HT-29 (cell line): ENCODE data around the gene DHX29. TPM values are rescaled to one million over a fixed set of nuclear protein-coding genes. Genes with fewer than 3 reads are reported as not detected.
"Not testable (repeated sequence)": the region's sequence is repeated elsewhere in the genome, so short reads cannot be mapped to it uniquely, and the experiment has no call there.

Experiments used
- DNase-seq: peaks from one replicate; pipeline ENCODE4 v3.0.0-alpha.2; 2015; ENCODE audit warnings: low spot score
- total RNA-seq: library from RNA; depleted of rRNA; stranded (reverse); fragments of >200 nt; shearing (Covaris generic); gene quantifications from 2 replicates; pipeline ENCODE4 v1.2.3, GENCODE V29; 2014; rRNA removed

The DHX29 gene, protein sequence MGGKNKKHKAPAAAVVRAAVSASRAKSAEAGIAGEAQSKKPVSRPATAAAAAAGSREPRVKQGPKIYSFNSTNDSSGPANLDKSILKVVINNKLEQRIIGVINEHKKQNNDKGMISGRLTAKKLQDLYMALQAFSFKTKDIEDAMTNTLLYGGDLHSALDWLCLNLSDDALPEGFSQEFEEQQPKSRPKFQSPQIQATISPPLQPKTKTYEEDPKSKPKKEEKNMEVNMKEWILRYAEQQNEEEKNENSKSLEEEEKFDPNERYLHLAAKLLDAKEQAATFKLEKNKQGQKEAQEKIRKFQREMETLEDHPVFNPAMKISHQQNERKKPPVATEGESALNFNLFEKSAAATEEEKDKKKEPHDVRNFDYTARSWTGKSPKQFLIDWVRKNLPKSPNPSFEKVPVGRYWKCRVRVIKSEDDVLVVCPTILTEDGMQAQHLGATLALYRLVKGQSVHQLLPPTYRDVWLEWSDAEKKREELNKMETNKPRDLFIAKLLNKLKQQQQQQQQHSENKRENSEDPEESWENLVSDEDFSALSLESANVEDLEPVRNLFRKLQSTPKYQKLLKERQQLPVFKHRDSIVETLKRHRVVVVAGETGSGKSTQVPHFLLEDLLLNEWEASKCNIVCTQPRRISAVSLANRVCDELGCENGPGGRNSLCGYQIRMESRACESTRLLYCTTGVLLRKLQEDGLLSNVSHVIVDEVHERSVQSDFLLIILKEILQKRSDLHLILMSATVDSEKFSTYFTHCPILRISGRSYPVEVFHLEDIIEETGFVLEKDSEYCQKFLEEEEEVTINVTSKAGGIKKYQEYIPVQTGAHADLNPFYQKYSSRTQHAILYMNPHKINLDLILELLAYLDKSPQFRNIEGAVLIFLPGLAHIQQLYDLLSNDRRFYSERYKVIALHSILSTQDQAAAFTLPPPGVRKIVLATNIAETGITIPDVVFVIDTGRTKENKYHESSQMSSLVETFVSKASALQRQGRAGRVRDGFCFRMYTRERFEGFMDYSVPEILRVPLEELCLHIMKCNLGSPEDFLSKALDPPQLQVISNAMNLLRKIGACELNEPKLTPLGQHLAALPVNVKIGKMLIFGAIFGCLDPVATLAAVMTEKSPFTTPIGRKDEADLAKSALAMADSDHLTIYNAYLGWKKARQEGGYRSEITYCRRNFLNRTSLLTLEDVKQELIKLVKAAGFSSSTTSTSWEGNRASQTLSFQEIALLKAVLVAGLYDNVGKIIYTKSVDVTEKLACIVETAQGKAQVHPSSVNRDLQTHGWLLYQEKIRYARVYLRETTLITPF (N-terminal part only)
- 7.3 and 8.1 TPM in 2 replicates for total RNA-seq

DNA sequence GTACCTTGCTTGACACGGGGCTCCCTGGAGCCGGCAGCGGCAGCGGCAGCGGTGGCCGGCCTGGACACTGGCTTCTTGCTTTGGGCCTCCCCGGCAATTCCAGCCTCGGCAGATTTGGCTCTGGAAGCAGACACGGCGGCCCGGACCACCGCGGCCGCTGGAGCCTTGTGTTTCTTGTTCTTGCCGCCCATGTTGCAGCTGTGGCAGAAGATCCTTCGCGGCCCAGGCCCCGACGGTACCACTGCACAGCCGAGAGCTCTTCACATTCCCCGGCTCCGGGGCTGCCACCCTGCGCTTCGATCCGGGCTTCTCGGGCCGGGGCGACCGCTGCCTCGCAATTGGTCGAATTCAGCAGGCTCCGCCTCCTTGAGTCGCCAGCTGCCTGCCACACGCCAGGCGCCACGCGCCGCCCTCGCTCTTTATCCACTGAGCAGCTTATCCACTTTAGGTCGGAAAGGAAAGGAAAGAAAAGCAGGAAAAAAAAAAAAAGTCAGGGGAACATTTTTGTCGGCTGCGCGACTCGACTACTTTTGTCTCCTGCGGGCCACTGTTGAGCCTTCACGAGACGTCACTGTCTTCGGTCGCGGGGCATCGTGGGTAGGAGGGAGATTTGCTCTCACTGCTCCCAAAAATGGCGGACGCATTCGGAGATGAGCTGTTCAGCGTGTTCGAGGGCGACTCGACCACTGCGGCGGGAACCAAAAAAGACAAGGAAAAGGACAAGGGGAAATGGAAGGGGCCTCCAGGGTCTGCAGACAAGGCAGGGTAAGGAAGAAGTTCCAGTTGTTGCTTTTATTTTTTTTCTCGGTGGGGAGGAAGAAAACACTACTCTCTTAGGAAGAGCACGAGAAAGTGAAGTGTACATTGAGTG, at the start of gene DHX29, which contains the start of gene MTREX:
Gene DHX29, minus strand, starts transcription at position 312 of the 871 bp plus-strand sequence. Its CDS starts 121 bp downstream, at position 191.
Gene MTREX, plus strand, starts transcription at position 607 of the 871 bp plus-strand sequence. Its CDS starts 25 bp downstream, at position 632.
- DNase-seq, result peak; percentile 95

DNA sequence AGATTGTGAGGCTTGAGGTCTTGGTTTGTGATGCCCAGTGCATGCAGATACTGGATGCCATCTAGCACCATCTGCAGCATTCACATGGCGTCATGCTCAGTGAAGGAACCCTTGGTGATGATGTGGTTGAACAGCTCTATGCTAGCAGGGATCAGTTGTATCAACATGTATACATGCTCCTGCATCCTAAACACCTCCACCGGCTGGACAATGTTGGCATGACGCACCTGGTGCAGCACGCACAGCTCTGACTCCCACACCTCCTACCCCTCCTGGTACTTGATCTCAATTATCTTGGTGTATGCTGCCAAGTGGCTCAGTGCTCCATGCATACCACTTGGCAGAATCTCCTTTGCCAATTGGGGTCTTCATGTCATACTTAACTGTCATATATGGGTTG, 49.4 kb upstream of the DHX29 start:
- no peak for DNase-seq

DNA sequence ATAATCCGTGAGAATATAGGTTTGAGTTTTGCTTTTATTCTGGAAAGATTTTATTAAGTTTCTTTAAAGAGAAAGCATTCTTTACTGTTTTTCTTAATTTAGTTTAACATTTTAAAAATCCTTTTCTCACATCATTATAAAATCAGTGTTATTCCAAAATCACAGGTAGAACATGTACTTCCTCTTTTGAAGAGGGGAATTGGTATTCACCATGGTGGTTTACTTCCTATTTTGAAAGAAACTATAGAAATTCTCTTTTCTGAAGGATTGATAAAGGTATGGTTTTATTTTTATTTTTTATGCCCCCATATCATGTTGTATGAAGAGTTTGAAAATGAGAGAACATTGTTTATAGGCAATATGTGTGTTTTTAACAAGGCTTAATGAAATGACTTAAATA, 43.3 kb upstream of the DHX29 start:
- no peak for DNase-seq

DNA sequence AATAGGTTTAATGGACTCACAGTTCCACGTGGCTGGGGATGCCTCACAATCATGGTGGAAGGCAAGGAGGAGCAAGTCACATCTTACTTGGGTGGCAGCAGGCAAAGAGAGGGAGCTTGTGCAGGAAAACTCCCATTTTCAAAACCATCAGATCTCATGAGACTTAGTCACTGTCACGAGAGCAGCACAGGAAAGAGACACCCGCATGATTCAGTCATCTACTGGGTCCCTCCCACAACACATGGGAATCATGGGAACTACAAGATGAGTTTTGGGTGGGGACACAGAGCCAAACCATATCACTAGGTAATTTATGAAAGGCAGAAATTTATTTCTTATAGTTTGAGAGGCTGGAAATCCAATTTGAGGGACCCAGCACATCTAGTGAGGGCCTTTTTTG, 40.3 kb upstream of the DHX29 start:
- DNase-seq, result no peak

DNA sequence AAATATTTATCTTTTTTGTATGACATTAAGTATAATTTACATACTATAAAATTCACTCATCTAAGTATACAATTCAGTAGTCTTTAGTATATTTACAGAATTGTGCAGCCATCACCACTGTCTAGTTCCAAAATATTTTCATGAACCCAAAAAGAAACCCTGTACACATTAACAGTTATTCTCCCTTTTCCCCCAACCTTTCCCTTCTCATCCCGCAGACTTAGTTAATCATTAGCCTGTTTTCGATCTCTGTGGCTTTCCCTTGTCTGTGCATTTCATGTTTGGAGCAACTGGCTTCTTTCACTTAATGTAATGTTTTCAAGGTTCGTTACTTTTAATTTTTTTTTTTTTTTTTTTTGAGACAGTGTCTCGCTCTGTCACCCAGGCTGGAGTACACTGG, 37.8 kb upstream of the DHX29 start:
- DNase-seq, result no peak

DNA sequence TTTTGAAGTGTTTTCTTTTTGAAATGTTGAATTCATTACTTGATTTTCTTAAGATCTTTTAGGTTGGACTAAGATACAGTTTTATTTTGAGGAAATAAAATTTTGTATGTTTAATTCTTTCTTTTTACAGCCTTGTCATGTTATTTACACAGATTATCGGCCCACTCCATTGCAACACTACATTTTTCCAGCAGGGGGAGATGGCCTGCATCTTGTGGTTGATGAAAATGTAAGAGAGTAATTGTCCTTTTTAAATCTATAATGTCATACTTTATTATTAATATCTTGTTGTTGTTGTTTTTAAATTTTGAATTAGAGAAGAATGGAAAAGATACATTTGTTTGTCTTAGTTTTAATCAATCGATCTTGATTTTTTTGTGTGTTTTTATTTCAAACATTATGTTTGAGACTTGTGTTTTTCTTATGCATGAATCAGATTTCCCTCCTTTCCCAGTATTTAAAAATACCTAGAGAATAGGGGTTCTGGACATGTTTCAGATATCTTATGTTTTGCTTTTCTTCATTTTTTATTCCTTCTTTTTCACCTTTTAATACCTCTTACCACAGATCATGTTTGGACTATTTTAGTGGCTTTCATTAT, 37.0 kb upstream of the DHX29 start:
- peak; percentile 83 for DNase-seq

DNA sequence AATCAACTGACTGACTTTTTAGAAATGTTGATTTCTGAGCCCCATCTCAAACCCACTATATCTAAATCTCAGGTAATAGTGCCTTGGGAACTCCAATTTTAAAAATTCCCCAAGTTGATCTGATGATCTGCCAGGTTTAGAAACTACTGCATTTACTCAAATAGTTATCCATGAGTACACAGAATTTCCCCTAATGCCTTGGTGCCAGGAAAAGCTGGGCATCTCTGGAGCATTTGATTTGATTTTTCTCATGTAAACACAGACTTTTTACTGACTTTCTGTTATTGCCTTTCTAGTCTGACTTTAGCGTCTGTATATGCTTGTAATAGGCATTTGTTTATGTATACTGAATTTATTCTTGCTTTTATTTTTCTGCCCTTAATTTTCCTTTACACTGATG, 36.1 kb upstream of the DHX29 start:
- DNase-seq, result no peak

DNA sequence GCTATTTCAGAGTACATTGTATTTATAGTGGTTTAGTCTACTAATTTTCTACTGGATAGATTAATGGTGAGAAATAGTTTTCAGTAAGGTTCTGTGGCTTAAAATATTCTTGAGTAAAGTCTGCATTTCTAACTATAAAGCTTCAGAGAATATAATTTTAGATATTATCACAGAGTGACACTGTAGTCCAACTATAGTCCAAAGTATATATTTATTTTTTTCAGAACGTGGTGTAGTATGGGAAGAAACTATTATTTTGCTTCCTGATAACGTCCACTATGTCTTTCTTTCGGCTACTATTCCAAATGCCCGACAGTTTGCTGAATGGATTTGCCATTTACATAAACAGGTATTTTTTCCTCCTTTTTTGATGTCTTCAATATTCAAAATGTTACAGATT, 35.6 kb upstream of the DHX29 start:
- DNase-seq, result no peak

DNA sequence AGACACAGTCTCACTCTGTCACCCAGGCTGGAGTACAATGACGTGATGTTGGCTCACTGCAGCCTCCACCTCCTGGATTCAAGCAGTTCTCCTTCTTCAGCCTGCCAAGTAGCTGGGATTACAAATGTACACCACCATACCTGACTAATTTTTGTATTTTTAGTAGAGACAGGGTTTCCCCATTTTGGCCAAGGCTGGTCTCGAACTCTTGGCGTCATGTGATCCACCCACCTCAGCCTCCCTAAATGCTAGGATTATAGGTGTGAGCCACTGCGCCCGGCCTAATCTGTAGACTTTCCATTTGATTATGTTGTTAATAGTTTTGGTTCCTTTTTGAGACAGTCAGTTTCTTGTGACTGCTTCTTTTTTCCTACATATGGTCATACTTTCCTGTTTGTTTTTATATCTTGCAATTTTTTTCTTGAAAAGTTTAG, 31.3 kb upstream of the DHX29 start:
- DNase-seq, result no peak

DNA sequence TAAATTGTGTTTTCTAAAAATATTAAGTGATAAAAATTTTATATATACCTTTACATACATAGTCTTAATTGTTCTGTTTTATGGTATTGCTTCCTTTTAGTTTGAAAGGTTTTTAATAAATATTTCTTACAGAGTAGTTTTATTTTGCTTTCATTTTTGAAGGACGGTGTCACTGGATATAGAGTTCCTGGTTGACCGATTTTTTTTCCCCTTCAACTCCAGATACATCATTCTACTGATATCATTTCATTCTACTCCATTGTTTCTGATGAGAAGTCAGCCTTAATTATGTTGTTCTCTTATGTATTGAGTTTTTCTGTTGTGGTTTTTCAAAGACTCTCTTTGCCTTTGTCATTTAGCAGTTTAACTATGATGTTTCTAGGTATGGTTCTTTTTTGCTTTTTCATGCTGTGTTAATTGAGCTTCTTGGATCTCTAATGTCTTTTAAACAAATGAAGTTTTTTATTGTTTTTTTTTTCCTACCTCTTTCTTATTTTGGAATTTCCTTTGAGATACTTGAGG, 30.7 kb upstream of the DHX29 start:
- DNase-seq, result no peak

DNA sequence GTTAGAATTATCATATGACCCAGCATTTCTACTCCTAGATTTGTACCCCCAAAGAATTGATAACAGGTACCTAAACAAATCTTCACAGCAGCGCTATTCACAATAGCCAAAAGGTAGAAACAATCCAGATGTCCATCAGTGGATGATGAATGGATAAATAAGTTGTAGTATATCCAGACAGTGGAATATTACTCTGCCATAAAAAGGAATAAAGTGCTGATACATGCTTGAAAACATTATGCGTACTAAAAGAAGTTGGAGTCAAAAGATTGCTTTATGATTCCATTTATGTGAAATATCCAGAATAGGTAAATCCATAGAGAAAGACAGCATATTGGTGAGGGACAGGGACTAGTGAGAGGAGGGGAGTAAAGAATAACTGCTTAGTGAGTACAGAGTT, 26.3 kb upstream of the DHX29 start:
- no peak for DNase-seq

DNA sequence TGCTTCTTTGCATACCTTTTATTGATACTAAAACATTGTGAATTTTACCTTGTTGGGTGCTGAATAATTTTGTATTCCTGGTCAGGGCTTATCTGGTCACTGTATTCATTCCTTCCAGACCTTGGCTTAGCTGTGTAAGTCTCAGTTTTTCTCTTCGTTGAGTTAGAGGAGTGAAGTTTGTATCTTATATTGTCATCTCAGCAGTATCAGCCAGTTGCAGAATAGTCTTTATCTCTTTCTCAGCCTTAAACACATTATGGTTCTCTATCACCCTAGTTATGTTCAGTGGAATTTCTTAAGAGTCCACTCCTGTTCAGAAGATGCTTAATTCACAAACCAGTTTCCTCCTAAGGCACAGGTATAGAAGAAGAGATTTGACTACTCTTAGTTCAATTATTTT, 25.5 kb upstream of the DHX29 start:
- DNase-seq, result no peak

DNA sequence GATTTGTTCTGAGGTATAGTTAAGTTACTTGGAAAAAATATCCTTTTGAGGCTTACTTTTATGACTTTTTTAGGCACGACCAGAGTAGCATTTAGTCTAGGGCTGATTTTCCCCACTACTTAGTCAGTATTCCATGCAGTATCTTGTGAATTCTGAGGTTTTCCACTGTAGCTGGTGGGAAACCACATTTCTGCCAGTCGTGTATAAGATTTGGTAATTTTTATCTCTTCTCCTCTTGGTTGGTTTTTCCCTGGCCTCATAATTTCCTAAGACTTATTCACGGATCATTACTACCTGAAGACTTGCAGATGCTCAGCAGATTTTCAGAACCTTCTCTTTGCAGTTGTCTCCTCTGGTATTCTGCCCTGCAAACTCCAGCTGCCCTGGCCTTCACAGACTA, 23.8 kb upstream of the DHX29 start:
- no peak for DNase-seq

DNA sequence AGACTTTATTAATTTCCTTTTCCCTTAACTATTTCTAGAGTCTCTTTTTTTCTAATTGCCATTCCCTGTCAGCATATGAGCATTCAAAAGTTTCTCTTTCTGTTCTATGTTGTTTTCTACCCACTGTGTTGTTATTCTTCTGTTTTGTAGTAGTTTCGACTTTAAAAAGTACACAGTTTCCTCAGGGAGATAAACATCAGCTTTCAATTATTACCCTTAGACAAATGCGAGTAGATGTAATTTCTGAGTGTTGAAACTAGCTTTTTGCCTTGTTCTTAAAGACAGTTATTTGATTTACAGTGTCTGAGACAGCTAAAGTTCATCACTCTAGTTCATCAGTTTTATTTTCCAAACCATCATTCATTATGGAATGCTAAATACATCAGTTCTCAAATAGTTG, 19.8 kb upstream of the DHX29 start:
- no peak for DNase-seq

DNA sequence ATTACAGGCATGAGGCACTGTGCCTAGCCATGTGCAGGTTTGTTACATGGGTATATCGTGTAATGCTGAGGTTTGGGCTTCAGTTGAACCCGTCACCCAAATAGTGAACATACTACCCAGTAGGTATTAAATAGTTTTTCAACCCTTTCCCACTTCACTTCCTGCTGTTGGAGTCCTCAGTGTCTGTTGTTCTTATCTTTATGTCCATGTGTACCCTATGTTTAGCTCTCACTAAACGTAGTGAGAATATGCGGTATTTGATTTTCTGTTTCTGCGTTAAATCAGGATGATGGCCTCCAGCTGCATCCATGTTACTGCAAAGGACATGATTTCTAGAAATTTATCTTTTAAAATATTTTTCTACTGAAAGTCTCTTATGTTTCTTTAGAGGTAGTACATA, 18.1 kb upstream of the DHX29 start:
- no peak for DNase-seq

DNA sequence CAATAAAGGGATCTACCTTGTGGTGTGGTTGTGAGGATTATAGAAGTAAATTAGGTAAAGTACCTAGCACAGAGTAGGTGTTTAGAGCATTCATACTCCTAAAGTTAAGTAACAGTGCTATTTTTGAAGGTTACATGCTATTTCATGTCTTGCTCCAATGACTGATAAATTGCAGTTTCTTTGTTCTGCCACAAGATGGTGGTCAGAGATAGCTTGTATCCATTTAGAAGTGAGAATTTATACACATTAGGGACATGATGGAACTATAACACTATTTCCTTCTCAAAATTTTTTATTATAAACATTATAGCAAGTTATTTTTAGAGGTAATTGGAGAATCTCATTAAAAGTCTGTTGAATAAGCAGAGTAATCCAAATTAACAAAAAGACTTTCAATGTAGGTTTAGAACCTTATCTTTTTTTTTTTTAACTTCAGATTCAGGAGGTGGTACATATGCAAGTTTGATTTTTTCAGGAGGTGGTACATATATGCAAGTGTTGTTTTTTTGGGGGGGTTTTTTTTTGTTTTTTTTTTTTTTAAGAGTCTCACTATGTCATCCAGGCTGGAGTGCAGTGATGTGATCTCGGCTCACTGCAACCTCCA, 17.4 kb upstream of the DHX29 start:
- DNase-seq, result peak; percentile 71

DNA sequence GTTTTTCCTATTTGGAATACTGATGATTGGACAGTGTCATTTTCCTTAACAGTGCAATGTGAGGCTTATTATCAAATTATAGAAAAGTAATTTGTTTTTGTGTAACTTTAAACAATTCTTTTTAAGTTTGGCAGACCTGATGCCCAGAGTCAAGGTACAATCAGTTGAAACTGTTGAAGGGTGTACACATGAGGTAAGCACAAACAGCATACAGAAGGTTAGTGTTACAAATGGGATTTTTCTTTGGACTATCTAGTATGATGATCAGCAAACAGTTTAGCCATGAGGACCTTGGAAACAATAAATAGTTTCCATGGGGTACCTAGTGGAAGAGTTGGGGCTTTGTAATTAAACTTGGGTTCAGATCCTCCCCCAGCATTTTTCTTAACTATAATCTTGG, 16.5 kb upstream of the DHX29 start:
- DNase-seq, result no peak

DNA sequence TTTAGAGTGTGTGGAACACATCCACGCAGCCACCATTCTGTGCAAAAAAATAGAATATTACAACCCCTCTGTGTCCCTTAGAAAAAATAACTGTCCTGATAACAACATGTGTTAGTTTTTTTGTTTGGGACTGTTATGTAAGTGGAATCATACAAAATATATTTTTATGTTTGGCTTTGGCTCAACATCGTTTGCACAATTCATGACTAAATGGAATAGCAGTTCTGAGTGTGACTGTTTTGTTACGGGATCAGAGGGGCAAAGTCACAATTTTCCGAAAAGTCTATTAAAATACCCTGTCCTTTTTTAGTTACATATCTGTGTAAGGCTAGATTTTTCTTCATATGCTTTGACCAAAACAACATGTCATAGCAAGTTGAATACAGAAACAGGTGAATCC, 13.1 kb upstream of the DHX29 start:
- no peak for DNase-seq

DNA sequence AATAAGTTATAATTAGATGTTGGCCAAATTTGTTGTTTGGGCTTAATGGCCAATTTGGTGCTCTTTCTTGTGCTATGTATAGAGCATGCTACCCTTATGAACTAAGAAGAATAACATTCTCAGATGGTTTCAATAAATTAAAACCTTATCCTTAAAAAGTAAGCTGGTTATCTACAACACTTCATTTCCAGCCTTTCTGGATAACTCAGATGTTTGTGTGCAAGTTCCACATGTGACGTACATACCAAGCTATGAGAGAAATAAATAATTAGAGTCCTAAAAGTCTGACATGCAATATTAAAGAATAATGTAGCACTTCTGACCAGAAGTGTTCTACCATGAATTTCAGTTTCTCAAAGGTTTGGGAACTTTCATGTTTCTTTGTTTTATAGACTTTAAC, 12.0 kb upstream of the DHX29 start:
- DNase-seq, result no peak

DNA sequence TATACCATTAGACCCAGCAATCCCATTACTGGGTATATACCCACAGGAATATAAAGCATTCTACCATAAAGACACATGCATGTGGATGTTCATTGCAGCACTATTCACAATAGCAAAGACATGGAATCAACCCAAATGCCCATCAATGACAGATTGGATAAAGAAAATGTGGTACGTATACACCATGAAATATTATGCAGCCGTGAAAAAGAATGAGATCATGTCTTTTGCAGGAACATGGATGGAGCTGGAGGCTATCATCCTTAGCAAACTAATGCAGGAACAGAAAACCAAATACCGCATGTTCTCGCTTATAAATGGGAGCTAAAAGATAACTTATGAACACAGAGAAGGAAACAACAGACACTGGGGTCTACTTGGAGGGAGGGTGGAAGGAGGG, 10.7 kb upstream of the DHX29 start:
- not testable (repeated sequence) for DNase-seq
